ENCODE data around the gene CYREN. TPM values are rescaled to one million over a fixed set of nuclear protein-coding genes. Genes with fewer than 3 reads are reported as not detected.

The CYREN gene
- total and polyA plus RNA-seq, 7 donors, result 20.6 to 61.2 (median 28.1) TPM

DNA sequence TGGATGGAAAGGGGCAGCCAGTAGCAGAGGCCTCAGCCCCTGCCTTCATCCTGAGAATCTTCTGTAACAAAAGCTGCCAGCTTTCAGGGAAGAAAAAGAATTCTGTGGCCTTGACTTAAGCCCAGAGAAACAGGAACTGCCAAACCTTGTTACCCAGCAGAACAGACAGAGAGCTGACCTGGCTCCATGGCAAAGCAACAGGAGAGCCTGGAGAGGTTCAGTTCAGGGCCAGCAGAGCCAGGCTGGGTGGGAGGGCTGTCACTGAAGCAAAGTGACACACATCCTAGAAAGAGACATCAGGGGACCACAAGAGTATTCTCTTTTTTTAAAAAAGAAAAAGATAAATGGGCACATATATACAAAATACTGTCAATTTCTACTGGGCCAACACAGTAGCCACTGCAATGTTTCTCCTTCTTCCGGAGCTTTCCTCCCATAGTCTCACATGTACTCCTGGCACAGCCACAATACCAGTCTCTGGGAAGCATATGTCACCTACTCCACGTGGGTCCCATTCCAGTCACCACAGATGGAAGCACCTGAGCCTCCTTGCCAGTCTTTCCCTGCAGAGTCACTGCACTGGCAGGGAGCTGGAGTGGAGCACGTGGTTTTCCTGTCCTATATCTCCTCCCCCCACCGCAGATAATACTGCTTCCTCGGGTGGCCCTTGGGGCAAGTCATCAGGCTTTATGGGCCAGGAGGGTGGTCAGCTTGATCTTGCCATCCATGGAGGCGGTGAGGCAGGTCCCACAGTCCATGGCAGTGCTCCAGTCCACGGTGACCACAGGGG is 15.2 kb upstream of the CYREN start:
- no peak for DNase-seq
- Histone ChIP-seq H3K27me3 (ENCODE audit: insufficient read depth in 3 of 3, low read length in 2 of 3) (no peaks in the 10 kb centered on the region), H3K4me3 (no peak overlapping the region), H3K4me1 (peaks cover 4% of the 10 kb centered on the region), H3K9me3 (peaks cover 11% of the 10 kb centered on the region), H3K36me3 (ENCODE audit: insufficient read depth in 1 of 2, low read depth in 1 of 2) (peaks cover 2 to 100% of the 10 kb centered on the region in 2 donors), H3K27ac (peak overlapping the region; percentile 46)
- WGBS, 3 donors, result 84 to 93% (median 85%) methylated on average over 7 of the region's 7 CpGs
- intact Hi-C loops (cut with DNase I), result no loop called here
- peak; percentile 8 to 43 (median 34) for ATAC-seq
- TF ChIP-seq, protein P1, sequence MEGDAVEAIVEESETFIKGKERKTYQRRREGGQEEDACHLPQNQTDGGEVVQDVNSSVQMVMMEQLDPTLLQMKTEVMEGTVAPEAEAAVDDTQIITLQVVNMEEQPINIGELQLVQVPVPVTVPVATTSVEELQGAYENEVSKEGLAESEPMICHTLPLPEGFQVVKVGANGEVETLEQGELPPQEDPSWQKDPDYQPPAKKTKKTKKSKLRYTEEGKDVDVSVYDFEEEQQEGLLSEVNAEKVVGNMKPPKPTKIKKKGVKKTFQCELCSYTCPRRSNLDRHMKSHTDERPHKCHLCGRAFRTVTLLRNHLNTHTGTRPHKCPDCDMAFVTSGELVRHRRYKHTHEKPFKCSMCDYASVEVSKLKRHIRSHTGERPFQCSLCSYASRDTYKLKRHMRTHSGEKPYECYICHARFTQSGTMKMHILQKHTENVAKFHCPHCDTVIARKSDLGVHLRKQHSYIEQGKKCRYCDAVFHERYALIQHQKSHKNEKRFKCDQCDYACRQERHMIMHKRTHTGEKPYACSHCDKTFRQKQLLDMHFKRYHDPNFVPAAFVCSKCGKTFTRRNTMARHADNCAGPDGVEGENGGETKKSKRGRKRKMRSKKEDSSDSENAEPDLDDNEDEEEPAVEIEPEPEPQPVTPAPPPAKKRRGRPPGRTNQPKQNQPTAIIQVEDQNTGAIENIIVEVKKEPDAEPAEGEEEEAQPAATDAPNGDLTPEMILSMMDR (IDR thresholded peaks at IDR 0.05), result no peak

DNA sequence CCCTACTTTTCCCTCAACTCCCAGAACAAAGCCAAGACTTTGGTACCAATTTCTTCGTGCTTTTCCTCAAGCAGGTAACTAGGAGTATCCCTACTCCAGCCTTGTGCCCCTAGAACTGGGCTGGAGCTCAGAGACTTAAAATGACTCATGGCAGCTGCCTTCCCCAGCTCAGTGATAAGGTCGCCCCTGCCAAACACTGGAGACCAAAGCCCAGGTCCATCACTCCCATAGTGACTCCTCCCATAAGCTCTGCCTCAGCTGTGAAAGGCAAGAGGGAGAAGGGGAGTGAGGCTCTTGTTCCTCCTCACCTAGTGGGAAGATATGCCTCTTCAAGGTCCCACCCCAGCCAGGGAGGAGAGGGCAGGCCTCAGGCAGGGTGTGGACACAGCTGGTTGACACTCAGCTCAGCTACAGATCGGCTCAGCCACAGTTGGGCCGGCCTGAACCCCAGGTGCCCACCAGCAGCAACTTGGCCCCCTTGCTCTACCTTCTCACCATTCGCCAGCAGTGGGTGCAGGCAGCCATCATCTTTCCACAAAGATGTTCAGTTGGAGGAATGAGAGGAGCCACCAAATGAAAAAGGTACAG is 13.8 kb upstream of the CYREN start:
- peaks cover 2 to 100% of the 10 kb centered on the region in 2 donors for H3K36me3 ChIP-seq (ENCODE audit: insufficient read depth in 1 of 2, low read depth in 1 of 2)
- ATAC-seq, result peak; percentile 26 to 57 (median 38)
- no peak for DNase-seq

DNA sequence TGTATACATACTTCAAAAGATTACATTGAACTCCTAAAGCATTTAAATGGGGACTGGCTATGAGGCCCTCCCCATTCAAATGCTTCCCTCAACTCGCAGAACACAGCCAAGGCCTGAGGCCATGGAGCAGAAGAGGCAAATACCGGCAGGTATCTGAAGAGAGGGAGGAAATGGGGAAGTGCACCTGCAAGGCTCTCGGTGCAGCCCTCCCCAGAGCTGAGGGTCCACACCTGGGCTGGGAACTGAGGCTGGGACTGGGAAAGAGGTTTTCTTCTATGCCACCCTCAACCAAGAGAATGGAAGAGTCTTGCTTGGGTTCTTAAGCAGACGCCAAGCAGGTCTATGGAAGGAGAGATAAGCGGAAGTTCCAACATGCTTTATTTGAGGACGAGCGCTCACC is 13.0 kb upstream of the CYREN start:
- no peak overlapping the region for H3K27ac ChIP-seq
- ATAC-seq (no peak), DNase-seq (no peak)
- TF ChIP-seq, protein P1 (IDR thresholded peaks at IDR 0.05), result no peak
- H3K36me3 ChIP-seq (ENCODE audit: insufficient read depth in 1 of 2, low read depth in 1 of 2), result peaks cover 2 to 100% of the 10 kb centered on the region in 2 donors
- no peak overlapping the region for H3K4me3 ChIP-seq
- intact Hi-C loops (cut with DNase I), result no loop called here
- H3K9me3 ChIP-seq, result peaks cover 16% of the 10 kb centered on the region
- no peaks in the 10 kb centered on the region for H3K4me1 ChIP-seq
- no peaks in the 10 kb centered on the region for H3K27me3 ChIP-seq (ENCODE audit: insufficient read depth in 3 of 3, low read length in 2 of 3)
- WGBS, 3 donors, result 97 to 99% (median 98%) methylated on average over 7 of the region's 7 CpGs

More for the DNA sequence above, 13.8 kb upstream of the CYREN start:
- H3K4me3 ChIP-seq, result no peak overlapping the region
- TF ChIP-seq, protein P1 (IDR thresholded peaks at IDR 0.05), result no peak
- peaks cover under 1% of the 10 kb centered on the region for H3K4me1 ChIP-seq
- WGBS, 3 donors, result 94 to 98% (median 97%) methylated on average over 5 of the region's 5 CpGs
- intact Hi-C loops (cut with DNase I), result no loop called here
- H3K9me3 ChIP-seq, result peaks cover 16% of the 10 kb centered on the region
- no peaks in the 10 kb centered on the region for H3K27me3 ChIP-seq (ENCODE audit: insufficient read depth in 3 of 3, low read length in 2 of 3)
- H3K27ac ChIP-seq, result peak overlapping the region; percentile 50

DNA sequence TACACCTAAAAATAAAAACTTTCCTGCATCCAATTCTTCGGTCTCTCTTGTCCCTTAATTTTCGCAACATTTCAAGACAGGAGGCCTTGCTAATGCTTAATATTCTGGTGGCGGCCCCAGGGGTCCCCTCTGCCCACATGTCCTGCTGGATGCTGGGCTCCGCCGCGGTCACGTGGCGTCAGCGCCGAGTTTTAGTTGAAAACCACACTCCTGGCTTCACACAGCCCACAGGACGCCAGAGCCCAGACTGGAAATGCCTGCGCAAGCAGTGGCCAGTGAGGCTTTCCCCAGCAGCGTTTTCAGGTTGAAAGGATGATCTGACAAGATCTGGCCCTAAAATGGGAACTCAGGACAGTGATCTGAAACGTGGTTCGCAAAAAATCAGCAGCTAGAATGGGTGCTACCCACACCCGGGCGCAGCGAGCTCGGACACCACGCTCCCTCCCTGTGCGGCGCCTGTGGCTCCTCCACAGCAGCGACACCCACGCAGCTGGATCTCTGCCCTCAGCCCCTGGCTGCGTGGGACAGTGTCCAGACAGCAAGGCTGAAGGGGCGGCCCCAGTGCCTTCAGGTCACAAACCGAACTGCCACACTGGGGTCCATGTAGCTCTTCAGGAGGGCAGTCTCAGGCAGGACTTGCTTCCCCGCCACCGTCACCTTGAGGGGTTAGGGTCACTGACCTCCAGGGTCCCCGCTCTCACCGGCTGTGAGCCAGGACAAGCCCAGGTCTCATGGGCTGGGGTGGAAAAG is 11.6 kb upstream of the CYREN start:
- DNase-seq, result no peak
- no peak for ATAC-seq
- Histone ChIP-seq H3K4me1 (no peaks in the 10 kb centered on the region), H3K9me3 (peaks cover 16% of the 10 kb centered on the region), H3K27me3 (ENCODE audit: insufficient read depth in 3 of 3, low read length in 2 of 3) (no peaks in the 10 kb centered on the region), H3K4me3 (no peak overlapping the region), H3K27ac (no peak overlapping the region), H3K36me3 (ENCODE audit: insufficient read depth in 1 of 2, low read depth in 1 of 2) (peaks cover 2 to 100% of the 10 kb centered on the region in 2 donors)
- WGBS, 3 donors, result 98% methylated on average over 31 of the region's 31 CpGs
- TF ChIP-seq, protein P1 (IDR thresholded peaks at IDR 0.05), result no peak
- intact Hi-C loops (cut with DNase I), result no loop called here

All from psoas muscle (tissue), 8 donors.